UCSD-AML1 (cell line): Measurements from ENCODE around the gene KCNJ10.
A peak's percentile ranks its signal among the peaks of the same experiment; 100 is the strongest.
"Not testable (repeated sequence)": the region's sequence is repeated elsewhere in the genome, so short reads cannot be mapped to it uniquely, and the experiment has no call there.

Source experiments
- DNase-seq: peaks from one replicate; lab custom pipeline; 2025; ENCODE audit not compliant: unreplicated experiment; lab: John Stamatoyannopoulos, UW

The KCNJ10 gene

GRCh38 chr1:160062230-160062532 lies 7.8 kb downstream of the KCNJ10 start:
- DNase-seq, result no peak

- no peak for DNase-seq
Observed at GRCh38 chr1:160061369-160062229, 8.4 kb downstream of the KCNJ10 start.

GRCh38 chr1:160058087-160058486 lies 11.9 kb downstream of the KCNJ10 start:
- DNase-seq, result no peak

- no peak for DNase-seq
Observed at GRCh38 chr1:160056648-160057169, 13.3 kb downstream of the KCNJ10 start.

- no peak for DNase-seq
Observed at GRCh38 chr1:160053548-160054365, 16.2 kb downstream of the KCNJ10 start.

- no peak for DNase-seq
Observed at GRCh38 chr1:160052936-160053335, 17.0 kb downstream of the KCNJ10 start.

- no peak for DNase-seq
Observed at GRCh38 chr1:160050619-160051018, 19.3 kb downstream of the KCNJ10 start.

GRCh38 chr1:160050182-160050581 lies 19.8 kb downstream of the KCNJ10 start:
- not testable (repeated sequence) for DNase-seq

- DNase-seq, result no peak
Observed at GRCh38 chr1:160049101-160049500, 20.9 kb downstream of the KCNJ10 start.

- DNase-seq, result no peak
Observed at GRCh38 chr1:160048335-160048734, 21.6 kb downstream of the KCNJ10 start.

- no peak for DNase-seq
Observed at GRCh38 chr1:160047111-160047991, 22.6 kb downstream of the KCNJ10 start.

- DNase-seq, result peak; percentile 77
Observed at GRCh38 chr1:160046494-160047110, 23.4 kb downstream of the KCNJ10 start.

GRCh38 chr1:160045653-160046052 lies 24.3 kb downstream of the KCNJ10 start:
- DNase-seq, result no peak

GRCh38 chr1:160043543-160043942 lies 26.4 kb downstream of the KCNJ10 start:
- no peak for DNase-seq

- no peak for DNase-seq
Observed at GRCh38 chr1:160040476-160040875, 29.5 kb downstream of the KCNJ10 start.

GRCh38 chr1:160032165-160032820 lies 37.7 kb downstream of the KCNJ10 start:
- no peak for DNase-seq

GRCh38 chr1:160031365-160032164 lies 38.4 kb downstream of the KCNJ10 start, which contains the start of gene PIGM:
Gene PIGM, minus strand, starts transcription at chr1:160031990. Its CDS starts 251 bp downstream, at chr1:160031739.
- DNase-seq, result peak; percentile 92

- no peak for DNase-seq
Observed at GRCh38 chr1:160030657-160031364, 39.1 kb downstream of the KCNJ10 start.
